Nucleus accumbens (tissue), 56 donors: ENCODE data around the gene RAB3C.

Experiments used
- DNase-seq, 56 donors: peaks; one replicate each; lab custom pipeline; 2025; lab: John Stamatoyannopoulos, UW

RAB3C gene

DNA sequence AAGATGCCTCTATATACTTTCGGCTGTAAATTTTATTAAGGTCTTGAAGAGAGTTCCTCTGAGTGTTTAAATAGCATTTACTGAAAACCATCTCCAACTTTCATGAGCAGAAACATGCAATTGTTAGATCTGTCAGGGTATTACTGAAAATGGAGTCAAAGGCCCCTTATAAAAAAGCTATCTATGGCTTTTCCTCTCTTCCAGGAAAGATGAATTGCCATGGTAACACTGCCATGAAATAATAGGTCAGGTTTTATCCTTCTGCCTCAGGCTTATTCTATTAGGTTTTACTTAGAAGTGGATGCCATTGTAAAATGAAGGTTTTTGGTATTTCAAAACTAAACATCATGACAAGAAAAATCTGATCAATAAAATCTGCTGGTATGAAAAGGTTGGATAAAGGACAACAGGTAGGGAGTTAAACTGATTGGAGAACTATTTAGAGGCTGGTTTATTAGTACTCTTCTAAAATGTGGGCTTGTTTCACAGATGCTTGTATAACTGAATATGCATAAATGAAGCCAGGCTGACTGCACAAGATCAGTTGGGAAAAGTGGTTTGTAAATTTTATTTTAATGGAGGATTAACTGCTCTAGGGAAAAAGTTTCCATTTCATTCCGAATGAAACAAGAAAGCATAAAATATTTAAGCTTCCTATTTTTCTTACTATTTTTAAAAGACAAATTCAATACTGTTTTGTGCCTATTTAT is 135.5 kb downstream of the RAB3C start:
- no peak for DNase-seq

DNA sequence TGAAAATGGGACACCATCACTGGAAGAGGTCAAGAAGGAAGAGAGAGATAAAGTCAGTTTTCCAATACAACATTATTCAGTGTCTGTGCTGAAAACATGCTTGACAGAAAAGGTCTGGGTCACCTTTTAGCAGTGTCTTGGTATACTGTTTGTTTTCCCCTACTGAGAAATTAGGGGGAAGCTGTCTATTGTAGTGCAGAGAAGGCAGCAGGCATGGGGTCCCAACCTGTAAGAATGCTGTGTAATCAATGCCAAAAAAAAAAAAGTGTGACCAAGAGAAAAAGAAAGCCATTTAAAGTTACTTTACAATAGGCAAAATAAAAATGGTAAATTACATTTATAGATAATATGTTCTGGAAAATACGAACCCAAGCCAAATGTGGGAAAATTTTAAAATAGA is 139.3 kb downstream of the RAB3C start:
- no peak for DNase-seq

DNA sequence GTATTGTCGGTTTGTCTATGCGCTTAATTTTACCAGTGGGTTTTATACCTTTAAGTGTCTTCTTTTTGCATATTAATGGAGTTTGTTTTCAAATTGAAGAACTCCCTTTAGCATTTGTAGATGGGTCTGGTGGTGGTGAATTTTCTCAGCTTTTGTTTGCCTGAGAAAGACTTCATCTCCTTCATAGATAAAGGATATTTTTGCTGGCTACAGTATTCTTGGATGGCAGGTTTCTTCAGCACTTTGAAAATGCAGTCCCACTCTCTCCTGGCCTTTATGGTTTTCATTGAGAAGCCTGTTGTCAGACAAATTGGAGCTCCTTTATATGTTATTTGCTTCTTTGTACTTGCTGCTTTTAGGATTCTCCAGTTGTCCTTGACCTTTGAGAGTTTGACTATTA is 142.1 kb downstream of the RAB3C start:
- no peak for DNase-seq

DNA sequence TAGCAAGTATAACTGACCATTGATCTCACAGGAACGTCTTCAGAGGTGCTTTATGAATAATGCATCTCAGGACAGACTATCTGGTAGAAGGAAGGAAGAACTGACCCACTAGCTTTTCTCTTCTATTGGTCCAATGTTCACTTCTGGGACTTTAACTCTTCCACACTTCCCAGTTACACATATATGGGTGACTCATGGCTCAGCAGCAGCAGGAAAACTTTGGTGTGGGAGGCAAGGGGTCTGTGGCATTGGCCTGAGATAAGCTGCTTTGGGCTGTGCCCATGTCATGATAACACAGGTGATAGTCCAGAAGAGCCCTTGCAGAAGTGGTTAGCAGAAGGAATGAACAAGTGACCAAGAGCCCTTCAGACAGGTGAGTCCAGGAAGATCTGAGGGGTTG is 148.8 kb downstream of the RAB3C start:
- DNase-seq, result no peak

DNA sequence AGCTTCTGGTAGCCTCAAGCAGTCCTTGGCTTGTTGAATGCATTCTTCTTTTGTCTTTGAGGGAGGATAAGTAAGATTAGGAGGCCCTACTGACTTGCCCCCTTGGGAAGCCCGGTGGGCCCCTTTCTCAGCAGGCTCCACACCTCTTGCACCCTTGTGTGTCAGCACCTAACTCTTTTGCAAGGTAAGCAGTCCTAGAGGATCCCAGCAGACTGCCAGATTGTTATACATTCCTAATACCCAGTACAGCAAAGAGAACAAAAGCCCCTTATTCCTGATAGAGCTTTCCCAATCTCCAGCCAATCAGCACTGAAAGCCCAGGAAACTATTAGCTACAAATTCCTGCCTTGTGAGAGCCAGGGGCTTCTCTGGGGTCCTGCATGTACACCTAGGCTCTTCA is 152.8 kb downstream of the RAB3C start:
- no peak for DNase-seq

DNA sequence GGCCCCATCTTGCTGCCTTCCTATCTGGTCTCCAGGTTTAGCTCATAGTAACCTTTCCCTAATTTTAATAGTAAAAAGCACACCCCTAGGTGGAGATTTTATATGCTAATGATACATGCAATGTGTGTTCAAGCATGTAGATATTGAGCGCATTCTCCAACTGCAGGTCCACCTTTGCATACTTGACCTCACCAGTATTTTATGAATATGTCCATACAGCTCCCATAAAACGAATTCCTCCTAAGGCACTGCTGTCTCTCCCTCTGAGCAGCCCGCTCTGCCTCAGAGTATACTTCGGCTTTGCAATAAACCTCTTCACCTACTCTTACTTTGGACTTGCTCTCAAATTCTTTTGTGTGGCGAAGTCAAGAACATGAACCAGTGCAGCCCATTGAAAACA is 153.3 kb downstream of the RAB3C start:
- DNase-seq, result no peak

DNA sequence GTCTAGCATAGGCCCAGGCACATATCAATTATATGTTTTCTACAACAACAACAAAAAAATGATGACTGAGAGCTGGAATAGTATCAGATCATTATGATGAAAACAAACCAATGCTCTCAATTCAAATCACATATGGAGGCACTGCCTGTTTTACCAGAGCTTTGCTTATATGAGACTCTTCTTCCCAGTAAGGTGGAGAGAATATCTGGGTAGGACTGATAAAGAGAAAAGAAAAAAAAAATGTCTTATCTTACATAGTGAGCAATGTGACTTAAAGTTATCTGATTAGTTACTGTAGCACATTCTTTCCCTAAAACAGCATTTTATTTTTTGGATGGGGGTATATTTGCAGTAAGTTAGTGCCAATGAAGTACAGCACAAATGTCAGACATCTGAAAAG is 154.8 kb downstream of the RAB3C start:
- DNase-seq, result no peak

DNA sequence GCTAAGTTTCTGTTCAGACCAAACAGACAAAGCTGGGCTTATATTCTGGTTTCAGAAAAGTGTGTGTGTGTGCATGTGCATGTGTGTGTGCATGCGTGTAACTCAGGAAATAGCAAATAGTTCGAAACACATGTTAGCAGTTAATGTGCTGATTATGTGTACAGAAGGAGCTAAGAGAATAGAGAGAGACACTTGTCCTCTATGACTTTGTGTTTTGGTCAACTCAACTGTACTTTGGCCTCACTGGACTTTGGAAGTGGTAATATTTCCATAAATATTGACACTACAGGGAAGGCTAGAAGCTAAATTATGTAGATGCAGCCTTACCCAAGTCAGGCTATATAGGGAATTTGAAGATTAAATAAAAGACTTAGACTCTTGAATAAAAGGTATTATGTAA is 155.5 kb downstream of the RAB3C start:
- no peak for DNase-seq

DNA sequence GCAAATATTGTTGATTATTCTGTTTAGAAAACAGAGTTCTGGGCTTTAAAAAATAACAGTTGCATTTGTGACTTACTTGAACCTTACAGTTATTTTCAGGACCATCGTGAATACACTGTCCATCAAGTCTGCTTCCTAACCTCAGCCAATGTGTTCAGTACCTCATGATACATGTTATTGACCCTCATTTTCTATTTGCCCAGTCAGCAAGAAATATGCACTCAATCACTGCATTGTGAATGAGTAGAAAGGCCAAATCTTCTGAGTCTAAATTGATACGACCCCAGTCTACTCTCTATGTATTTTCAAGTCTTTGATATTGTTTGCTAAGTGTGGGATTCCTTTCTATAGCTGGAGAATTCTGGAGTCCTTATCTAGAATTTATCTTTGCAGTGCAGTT is 156.2 kb downstream of the RAB3C start:
- DNase-seq, result no peak

DNA sequence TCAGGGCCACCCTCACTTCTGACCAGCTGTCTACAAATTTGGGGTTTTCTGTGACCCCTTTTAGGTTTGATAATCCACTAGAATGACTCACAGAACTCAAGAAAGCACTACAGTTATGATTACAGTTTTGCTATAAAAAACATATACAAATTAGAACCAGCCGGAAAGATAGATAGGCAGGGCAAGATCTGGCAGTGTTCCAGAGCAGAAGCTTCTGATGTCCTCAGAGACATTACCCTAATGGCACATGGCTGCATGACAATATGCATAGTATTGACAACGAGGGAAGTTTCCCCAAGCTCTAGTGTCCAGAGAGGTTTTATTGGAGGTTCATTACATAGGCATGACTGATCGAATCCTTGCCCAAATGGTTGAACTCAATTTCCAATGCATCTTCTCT is 158.1 kb downstream of the RAB3C start:
- DNase-seq, result no peak

DNA sequence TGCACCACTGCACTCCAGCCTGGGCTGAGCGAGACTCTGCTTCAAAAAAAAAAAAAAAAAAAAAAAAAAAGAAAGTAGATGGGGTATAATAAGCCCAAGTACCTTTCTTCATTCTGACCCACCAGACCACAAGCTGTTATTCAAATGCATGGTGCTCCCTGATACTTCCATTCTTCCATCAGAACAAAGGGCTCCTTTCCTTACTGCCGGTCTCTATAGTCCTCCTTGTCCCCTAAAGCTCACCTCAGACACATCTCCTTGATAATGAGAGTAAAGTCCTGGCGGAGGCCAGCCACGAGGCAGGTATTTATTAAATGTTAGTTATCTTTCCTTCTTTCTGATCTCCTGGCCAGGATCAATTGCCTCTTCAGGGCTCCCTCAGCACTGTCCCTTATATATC is 162.5 kb downstream of the RAB3C start:
- DNase-seq, result no peak

DNA sequence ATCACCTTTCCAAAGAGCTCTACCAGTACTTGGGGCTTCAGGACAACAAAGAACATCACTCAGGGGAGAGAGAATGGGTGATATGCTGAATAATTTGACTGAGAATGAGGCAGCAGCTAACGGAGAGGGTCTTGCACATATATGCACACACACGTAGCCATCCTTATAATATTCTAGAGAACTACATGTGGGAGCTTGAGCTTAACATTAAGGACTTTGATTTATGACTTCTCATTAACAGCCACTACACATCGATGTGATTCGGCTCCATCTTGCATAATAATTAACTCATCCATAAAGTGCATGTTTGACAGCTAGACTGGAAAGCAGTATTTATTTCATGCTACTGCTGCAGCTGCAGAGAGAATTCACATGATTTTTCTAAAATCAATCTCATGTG is 163.4 kb downstream of the RAB3C start:
- DNase-seq, result no peak

DNA sequence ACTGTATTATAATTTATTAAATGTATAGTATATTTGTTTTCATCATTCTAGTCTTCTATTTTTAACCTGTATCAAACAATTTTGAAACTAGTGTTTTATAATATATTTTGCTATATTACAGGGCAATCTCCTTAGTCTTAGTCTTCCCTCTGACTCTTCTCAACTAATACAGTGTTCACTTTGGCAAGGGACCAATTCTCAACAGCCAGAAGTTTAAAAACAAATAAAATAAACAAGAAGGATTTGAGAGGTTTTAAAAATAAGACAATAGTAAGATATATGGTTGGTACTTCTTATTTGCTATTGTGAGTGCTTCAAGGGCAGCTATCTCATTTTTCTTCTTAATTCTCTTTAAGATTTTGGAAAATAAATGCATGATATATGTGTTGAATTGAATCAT is 167.2 kb downstream of the RAB3C start:
- no peak for DNase-seq

DNA sequence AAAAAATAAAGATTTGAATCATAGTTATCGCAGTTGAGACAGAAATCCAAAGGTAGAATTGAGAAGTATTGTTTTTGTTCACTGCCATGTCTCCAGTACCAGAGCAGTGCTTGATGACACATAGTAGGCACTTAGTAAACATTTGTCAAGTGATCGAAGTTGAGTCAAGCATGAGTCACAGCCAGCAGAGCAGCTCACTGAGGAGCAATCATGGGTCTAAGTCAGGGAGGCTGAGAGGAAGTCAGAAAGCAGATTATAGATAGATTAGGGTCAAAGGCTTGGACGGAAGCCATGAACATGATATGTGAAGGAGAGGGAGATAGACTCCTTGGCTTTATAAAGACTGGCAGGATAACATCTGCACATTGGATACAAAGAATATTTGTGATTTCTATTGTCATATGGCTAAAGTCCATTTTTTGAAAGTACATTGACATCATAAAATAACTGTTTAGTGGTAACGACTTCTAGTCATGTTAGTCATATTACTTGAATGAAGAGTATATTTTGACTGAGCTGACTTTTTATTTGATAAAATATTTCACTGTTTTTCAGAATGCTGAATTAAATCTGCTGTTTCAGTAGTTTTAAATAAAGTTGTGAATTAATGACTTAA is 168.5 kb downstream of the RAB3C start:
- no peak for DNase-seq

DNA sequence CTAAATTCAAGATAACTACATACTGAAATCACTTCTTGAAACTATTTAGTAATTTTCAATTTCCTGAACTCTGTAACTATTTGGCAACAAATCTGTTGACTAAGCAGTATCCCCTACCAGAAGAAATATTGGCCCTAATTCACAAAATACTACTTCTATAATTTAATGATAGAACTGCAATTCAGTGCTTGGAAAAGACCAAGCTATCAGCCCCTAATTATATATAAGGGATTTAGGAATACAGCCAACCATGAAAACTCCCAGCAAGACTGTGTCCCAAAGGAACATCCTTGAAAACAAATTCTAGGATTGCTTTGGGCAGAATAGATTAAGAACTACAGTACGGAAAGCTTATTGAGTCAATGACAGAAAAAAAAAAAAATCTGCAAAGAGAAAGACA is 169.2 kb downstream of the RAB3C start:
- no peak for DNase-seq

DNA sequence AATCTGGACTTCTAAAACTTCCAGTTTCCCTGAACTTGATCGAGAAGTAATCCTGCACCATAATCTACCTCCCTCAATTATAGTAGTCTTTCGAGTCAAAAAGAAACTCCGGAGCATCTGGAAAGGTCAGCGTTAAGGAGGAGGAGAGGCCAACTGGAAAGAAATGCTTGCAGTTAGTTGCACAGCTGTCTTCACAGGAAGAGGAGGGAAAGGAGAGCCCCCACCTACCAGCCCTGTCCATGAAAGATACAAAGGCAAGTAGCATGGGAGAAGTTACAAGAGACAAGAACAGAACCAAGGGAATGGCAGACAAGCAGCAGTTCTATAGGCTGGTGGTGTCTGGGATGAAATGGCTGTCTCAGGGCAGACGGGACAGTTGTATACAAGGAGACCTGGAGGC is 170.6 kb downstream of the RAB3C start:
- no peak for DNase-seq

DNA sequence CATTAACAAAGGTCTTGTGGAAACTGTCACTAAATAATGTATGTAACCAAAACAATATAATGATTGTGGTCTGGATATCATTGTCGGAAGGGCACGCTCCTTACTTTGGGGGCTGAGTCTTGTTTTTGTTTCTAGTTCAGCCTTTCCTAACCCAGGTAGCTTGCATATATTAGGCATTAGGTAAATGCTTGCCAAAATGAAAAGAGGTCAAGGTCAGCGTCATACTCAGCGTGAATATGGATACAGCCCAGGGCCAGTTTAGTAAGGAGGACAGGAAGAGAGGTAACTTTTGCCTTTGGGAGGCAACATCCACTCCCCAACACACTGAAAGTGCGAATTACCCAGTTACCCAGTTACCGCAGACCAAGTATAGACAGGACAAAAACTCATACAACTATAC is 171.4 kb downstream of the RAB3C start:
- DNase-seq, result no peak

DNA sequence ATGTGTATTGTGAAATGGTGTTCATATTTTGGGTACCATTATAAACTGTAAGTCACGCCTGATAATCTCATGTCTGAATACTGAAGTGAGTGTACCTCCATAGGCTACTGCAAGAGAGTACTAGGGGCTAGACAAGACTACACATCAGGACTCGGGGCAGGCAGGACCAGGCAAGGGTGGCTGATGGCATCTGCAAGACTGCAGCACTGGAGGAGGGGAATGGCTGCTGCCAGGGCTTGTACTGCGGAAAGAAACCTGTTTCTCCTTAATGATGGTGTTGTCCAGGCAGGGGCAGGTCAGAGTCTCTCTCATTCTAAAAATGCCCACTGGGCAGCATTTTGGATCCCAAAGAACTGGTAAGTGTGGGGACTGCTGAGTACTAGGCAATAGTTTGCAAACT is 172.5 kb downstream of the RAB3C start:
- no peak for DNase-seq

DNA sequence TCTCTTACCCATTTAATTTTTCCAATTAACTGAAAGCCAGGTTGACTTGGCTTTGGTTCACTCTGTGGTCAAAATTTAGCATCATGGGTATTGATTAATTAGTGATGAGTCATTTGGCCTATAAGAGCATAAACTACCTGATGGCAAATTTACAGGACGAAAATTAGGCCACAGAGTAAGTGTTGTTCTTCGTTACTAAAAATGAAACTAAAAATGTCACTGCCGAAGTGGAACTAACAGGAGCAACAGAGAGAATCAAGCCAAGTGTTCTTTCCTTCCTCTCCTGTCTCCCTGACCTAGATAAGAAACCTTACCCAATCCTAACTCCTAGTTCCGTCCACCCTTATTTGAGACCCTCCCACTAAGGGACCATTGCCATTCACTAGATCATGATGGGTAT is 176.9 kb downstream of the RAB3C start:
- no peak for DNase-seq

DNA sequence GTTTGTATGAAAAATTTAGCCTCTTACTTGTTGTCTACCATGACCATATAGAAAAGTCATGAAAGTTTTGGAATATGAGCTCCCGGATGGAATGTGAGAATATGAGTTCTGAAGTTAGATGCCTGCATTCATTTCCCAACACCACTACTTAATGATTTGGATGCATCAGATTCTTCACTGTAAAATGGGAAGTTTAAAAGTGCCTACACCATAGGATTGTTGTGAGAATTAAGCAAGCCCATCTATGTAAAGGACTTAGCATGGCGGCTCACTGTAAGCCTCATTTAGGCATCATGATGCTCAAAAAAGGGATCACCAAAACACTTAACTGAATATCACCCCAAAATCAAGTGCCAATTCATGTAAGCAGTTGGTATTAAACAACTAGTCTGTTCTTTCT is 177.3 kb downstream of the RAB3C start:
- DNase-seq, result no peak

DNA sequence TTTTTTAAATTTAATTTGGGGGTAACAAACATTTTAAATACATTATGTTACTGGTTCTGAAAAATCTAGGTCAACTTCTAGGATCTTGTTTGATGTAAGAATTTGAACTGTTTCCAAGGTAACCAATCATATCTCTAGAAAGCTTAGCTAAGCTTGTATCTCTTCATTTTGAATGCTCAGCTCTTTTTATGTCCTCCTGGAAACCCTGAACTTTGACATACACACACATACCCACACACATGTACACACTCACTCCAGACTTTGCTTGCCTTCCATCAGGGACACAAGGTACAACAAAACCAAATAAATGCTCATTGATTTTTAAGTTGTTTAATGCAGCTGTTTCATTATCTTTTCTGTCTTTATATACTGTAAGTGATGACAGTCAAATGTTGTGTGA is 178.5 kb downstream of the RAB3C start:
- no peak for DNase-seq

DNA sequence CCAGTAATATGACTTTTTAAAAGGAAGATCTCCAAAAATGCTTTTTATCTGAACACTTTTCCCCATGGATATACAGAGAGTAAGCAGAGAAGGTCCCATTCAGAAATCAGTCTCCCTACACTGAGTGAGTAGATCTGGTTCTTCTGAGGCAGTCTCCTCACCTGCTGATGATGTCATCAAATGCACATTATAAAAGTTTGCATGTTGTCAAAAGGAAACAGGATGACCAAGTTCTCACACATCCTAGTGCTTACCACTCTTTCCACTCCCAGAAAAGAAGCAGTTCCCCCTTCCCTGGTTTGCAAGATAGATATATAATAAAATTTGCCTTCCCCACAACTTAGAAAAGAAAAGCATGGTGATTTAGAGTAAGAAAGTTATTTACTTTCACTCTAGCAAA is 180.5 kb downstream of the RAB3C start:
- DNase-seq, result no peak

DNA sequence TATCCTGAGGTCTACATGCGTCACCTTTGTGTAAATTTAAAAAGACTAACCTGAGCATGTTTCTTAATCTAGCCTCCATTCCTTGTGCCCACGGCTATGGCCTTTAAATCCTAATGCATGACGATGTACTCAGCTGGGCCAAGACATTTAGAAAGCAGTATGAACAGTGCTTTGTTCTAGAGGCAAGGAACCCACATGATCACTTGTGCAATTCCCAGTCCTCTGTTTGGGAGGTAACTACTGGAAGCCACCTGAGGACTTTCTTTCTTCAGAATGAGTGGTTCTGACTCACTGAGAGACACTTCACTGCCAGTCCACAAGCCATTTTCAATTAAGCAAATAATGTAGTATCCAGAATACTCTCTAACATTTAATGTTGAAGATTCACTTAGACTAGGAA is 181.3 kb downstream of the RAB3C start:
- DNase-seq, result no peak
